ENCODE data around the gene RPL12.

RPL12 gene

DNA sequence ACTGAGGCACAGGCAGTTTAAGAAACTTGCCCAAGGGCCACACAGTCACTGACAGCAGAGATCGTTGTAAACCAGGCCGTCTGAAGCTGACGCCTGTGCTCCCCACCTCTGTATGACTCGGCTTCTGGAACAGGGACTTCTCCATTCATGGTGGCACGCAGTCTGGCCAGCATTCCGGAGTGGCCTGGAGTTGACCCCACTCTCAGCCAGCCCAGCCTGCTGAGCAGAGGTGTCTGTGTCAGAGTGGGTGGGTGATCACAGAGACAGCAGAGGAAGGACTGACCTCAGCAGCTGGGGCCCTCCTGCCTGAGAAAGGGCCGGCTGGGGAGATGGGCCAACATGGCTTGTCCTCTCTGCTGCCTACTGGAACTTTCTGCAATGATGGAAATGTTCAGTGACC lies 12.7 kb upstream of the RPL12 start:
- no peak for FAIRE-seq
- DNase-seq (ENCODE audit: insufficient read length) = no peak
- TF ChIP-seq POLR2A (IDR thresholded peaks at IDR 0.05; ENCODE audit: low read depth, low read length) = no peak
- TF ChIP-seq TAF1 (IDR thresholded peaks at IDR 0.05; ENCODE audit: borderline replicate concordance, low read depth, low read length) = no peak
- no peak for TF ChIP-seq POLR2AphosphoS5 (IDR thresholded peaks at IDR 0.05; ENCODE audit: low read depth, low read length)

GRCh38 chr9:127463382-127463781 lies 12.2 kb upstream of the RPL12 start:
- no peak for FAIRE-seq
- no peak for DNase-seq (ENCODE audit: insufficient read length)

DNA sequence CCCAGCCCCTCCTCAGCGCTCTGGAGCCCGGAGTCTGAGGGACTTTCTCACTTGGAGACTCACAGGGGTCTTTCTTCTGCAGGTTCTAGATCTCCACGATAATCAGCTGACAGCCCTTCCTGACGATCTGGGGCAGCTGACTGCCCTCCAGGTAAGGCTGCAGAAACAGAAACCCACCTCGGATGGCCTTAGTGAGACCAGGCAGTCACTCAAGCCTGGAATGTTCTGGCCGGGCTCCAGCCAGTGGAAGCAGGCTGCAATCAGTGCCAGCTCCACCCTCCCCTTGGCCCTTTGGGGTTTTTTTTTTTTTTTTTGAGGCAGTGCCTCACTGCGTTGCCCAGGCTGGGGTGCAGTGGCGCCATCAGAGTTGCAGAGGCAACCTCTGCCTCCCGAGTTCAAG lies 7.7 kb upstream of the RPL12 start:
- FAIRE-seq = no peak
- no peak for TF ChIP-seq POLR2AphosphoS5 (IDR thresholded peaks at IDR 0.05; ENCODE audit: low read depth, low read length)
- TF ChIP-seq TAF1 (IDR thresholded peaks at IDR 0.05; ENCODE audit: borderline replicate concordance, low read depth, low read length) = no peak
- no peak for TF ChIP-seq POLR2A (IDR thresholded peaks at IDR 0.05; ENCODE audit: low read depth, low read length)

More at GRCh38 chr9:127463382-127463781, 12.2 kb upstream of the RPL12 start:
- TF ChIP-seq POLR2A (IDR thresholded peaks at IDR 0.05; ENCODE audit: low read depth, low read length) (no peak), POLR2AphosphoS5 (IDR thresholded peaks at IDR 0.05; ENCODE audit: low read depth, low read length) (no peak), TAF1 (IDR thresholded peaks at IDR 0.05; ENCODE audit: borderline replicate concordance, low read depth, low read length) (no peak)

DNA sequence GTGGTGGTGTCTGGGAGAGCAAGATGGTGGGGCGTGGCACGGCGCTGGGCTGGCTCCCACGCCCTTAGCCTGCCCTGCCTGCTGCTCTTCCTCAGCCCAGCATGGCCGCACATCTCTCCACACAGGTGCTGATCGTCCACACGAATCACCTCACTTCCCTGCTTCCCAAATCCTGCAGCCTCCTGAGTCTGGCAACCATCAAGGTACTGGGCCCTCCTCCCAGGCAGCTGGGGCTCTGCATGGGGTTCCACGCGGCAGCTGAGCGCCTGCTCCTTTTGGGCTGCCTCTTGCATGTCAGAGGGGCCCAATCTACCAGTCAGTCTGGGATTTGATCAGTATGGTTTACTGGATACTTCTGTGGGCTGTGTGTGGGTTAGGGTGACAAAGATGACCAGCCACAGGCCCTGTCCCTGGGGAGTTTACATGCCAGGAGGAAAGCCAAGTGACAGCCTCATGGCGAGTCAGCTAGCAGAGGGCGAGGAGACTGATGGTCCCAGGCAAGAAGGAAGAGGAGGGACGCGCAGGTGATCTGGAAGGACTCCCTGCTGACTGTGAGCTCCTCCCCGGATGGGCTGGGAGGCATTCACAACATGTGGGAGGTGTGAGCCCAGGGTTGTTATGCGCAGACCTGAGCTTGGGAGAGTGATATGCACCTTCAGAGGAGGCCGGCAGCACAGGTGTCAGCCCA lies 6.1 kb upstream of the RPL12 start:
- no peak for FAIRE-seq
- no peak for TF ChIP-seq POLR2A (IDR thresholded peaks at IDR 0.05; ENCODE audit: low read depth, low read length)
- TF ChIP-seq POLR2AphosphoS5 (IDR thresholded peaks at IDR 0.05; ENCODE audit: low read depth, low read length) = no peak
- no peak for TF ChIP-seq TAF1 (IDR thresholded peaks at IDR 0.05; ENCODE audit: borderline replicate concordance, low read depth, low read length)
- no peak for DNase-seq (ENCODE audit: insufficient read length)

More for the DNA sequence above, 7.7 kb upstream of the RPL12 start:
- DNase-seq (ENCODE audit: insufficient read length) = no peak

- no peak for FAIRE-seq
- DNase-seq (ENCODE audit: insufficient read length) = no peak
Measured at GRCh38 chr9:127455324-127455992, 4.3 kb upstream of the RPL12 start.

GRCh38 chr9:127452691-127453090 lies 1.5 kb upstream of the RPL12 start:
- DNase-seq (ENCODE audit: insufficient read length) = no peak

More at GRCh38 chr9:127455324-127455992, 4.3 kb upstream of the RPL12 start:
- no peak for TF ChIP-seq POLR2AphosphoS5 (IDR thresholded peaks at IDR 0.05; ENCODE audit: low read depth, low read length)
- TF ChIP-seq TAF1 (IDR thresholded peaks at IDR 0.05; ENCODE audit: borderline replicate concordance, low read depth, low read length) = no peak
- TF ChIP-seq POLR2A (IDR thresholded peaks at IDR 0.05; ENCODE audit: low read depth, low read length) = no peak

GRCh38 chr9:127451858-127452656 lies 851 bp upstream of the RPL12 start:
- DNase-seq (ENCODE audit: insufficient read length) (peak; percentile 49), FAIRE-seq (peak; percentile 75)
- TF ChIP-seq POLR2AphosphoS5 (IDR thresholded peaks at IDR 0.05; ENCODE audit: low read depth, low read length) (no peak), POLR2A (IDR thresholded peaks at IDR 0.05; ENCODE audit: low read depth, low read length) (no peak), TAF1 (IDR thresholded peaks at IDR 0.05; ENCODE audit: borderline replicate concordance, low read depth, low read length) (no peak)

More at GRCh38 chr9:127452691-127453090, 1.5 kb upstream of the RPL12 start:
- TF ChIP-seq POLR2AphosphoS5 (IDR thresholded peaks at IDR 0.05; ENCODE audit: low read depth, low read length) = no peak
- no peak for TF ChIP-seq TAF1 (IDR thresholded peaks at IDR 0.05; ENCODE audit: borderline replicate concordance, low read depth, low read length)
- TF ChIP-seq POLR2A (IDR thresholded peaks at IDR 0.05; ENCODE audit: low read depth, low read length) = no peak
- no peak for FAIRE-seq

DNA sequence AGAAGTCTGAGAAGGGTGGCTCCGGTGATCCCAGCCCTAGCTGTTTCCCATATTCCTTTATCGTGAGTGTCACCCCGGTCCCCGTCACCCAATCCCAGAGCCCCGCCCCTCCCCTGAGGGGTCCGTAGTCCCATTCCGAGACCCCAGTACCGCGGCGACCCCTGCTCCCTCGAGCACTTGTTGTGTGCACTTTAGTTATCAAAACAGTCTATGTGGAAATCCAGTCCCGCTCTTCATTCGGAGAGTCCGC lies 327 bp upstream of the RPL12 start:
- no peak for DNase-seq (ENCODE audit: insufficient read length)

DNA sequence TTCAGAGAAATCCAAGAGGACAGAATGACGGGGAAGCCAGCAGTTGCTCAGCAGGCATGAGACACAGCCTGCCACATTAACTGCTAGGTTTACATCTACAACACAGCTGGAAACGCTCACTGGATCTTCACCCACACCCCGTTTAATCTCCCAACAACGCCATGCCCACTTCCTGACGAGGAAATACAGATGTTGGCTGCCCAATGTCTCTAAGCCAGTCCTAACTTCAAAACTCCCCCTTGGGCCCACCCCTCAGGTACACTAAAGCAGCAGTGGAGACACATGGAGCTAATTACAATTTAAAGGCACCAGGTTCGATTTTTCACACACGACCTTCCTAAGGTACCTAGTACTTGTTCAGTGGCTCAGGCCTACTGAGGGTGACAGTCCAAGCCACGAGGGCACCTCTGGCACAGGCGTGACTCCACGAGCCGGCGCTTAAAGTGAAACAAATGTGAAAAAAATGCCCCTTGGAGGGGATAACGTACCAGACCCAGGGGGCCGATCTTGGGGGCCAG lies 904 bp downstream of the RPL12 start:
- FAIRE-seq (peak; percentile 54), DNase-seq (ENCODE audit: insufficient read length) (no peak)
- TF ChIP-seq POLR2A (IDR thresholded peaks at IDR 0.05; ENCODE audit: low read depth, low read length) (no peak; the same call in 1 of the 2 replicates), TAF1 (IDR thresholded peaks at IDR 0.05; ENCODE audit: borderline replicate concordance, low read depth, low read length) (no peak), POLR2AphosphoS5 (IDR thresholded peaks at IDR 0.05; ENCODE audit: low read depth, low read length) (no peak)

More for the DNA sequence above, 327 bp upstream of the RPL12 start:
- TF ChIP-seq TAF1 (IDR thresholded peaks at IDR 0.05; ENCODE audit: borderline replicate concordance, low read depth, low read length) (no peak), POLR2AphosphoS5 (IDR thresholded peaks at IDR 0.05; ENCODE audit: low read depth, low read length) (no peak), POLR2A (IDR thresholded peaks at IDR 0.05; ENCODE audit: low read depth, low read length) (no peak)
- no peak for FAIRE-seq

DNA sequence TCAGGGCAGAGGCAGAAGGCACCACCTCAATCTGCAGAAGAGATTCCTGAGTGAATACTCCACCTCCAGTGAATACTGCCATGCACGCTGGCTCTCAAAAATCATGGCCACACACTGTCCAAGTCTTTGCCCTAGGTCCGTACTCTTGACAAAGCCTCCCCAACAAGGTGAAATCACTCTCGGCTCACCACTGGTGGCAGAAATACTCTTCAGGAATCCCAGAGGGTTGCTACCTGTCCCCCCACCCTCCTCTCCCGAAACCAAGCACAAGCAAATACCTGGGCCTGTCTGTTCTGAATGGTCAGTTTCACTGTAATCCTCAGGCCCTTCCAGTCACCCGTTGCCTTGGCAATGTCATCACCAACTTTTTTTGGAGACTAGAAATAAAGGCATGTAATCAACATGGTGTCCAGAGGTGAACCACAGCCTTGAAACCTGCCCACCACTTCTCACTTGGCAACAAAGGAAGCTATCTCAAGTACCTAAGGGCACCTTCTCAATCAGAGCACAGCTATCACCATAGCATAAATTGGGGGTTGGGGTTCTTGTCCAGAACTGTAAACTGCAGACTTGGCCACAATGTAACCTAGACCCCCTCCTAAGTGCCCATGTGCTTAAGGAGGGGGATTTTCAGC lies 1.8 kb downstream of the RPL12 start:
- TF ChIP-seq POLR2A (IDR thresholded peaks at IDR 0.05; ENCODE audit: low read depth, low read length) (no peak), TAF1 (IDR thresholded peaks at IDR 0.05; ENCODE audit: borderline replicate concordance, low read depth, low read length) (no peak), POLR2AphosphoS5 (IDR thresholded peaks at IDR 0.05; ENCODE audit: low read depth, low read length) (no peak; the same call in 1 of the 2 replicates)
- DNase-seq (ENCODE audit: insufficient read length) (no peak), FAIRE-seq (no peak)
